GM12874 (cell line): Measurements from ENCODE around the gene AP1S2.

ENCODE experiments used
- TF ChIP-seq, protein P1 (sequence below): IDR thresholded peaks from 2 replicates; pipeline ENCODE4 v1.5.1; 2011; ENCODE audit warnings: low read depth, mild to moderate bottlenecking, control low read depth, low read length, moderate library complexity; ENCODE audit not compliant: insufficient read depth

AP1S2 gene

DNA sequence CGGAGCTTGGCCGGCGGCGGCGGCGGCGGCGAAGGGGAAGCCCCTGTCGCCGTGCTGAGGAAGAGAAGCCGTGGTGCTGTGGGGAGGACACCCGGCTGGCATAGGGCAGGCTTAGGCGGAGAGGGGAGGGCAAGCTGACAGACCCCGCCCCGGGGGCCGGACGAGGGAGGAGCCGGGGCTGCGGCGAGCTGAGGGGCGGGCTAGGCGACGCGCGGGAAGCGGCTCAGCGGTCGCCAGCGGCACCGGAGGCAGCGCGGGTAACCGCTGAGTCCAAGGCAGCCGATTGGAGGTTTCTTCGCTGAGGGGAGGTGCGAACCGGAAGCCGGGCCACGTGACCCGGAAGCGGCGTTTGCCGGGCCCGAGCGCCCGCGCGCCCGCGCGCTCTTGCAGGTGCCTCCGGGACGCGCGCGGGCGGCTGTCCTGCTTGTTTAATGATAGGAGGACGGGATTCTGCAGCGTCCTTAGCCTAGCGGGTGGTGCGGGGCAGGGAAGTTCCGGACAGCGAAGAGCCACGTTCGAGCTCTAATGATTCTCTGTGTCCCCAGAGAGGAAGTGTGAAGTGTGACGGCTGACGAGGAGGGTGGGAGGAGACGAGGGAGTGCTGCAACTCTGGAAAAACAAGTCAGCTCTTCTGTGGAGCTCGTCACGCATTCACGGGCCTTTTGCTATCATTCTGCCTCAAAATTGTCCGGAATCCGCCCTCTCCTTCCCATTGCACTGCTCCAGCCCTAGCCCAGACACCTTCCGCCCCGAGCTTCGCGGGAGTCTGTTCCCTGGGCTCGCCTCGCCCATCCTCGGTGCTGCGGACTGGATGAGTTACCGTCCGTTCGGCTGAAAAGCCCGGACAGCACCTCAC lies at the start of gene AP1S2:
AP1S2 (minus strand) TSS at position 102 of the 856 bp plus-strand sequence. CDS start 2,289 bp downstream, outside the sequence.
- TF ChIP-seq, protein P1, sequence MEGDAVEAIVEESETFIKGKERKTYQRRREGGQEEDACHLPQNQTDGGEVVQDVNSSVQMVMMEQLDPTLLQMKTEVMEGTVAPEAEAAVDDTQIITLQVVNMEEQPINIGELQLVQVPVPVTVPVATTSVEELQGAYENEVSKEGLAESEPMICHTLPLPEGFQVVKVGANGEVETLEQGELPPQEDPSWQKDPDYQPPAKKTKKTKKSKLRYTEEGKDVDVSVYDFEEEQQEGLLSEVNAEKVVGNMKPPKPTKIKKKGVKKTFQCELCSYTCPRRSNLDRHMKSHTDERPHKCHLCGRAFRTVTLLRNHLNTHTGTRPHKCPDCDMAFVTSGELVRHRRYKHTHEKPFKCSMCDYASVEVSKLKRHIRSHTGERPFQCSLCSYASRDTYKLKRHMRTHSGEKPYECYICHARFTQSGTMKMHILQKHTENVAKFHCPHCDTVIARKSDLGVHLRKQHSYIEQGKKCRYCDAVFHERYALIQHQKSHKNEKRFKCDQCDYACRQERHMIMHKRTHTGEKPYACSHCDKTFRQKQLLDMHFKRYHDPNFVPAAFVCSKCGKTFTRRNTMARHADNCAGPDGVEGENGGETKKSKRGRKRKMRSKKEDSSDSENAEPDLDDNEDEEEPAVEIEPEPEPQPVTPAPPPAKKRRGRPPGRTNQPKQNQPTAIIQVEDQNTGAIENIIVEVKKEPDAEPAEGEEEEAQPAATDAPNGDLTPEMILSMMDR, result no peak

DNA sequence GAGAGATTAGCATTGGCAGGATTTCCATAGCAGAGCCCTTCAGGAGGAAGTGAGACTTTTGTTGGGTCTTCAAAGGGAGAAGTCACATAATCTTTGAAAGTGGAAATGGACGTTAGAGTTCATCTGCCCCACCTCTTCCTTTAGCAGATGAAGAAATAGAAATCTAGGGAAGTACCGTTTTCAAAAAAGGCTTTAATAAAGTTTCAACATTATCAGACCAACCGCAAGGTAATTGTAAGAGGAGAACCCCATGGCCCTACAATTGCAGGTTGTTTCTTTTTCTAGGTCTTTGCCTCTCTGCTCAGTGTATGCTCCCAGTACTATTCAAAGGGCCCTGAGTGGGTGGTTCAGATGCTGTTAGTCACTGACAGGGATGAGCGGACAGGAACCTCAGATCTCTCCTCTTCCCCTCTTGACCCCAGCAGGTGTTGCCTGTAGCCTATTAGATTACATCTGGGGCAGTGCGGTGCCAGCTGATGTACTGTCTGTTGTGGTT lies 48.6 kb upstream of the AP1S2 start:
- TF ChIP-seq, protein P1, result no peak

DNA sequence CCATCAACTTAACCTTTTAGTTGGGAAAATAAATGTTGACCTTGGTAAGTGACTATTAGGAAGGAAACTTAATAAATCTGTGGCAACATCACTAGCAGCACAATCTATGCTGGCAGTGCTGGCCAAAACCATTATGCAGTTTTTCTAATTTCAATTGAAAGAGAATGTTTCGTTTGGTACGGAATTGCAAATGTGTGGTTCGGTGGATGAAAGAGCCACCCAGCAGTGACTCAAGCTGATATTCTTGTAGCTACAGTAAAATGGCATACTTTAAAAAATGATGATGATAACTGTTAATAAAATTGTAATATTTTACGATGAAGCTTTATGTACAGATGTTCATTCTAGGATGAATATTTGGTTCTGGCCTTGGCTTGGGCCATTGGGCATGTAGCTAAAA lies 40.7 kb upstream of the AP1S2 start:
- TF ChIP-seq, protein P1, result no peak

DNA sequence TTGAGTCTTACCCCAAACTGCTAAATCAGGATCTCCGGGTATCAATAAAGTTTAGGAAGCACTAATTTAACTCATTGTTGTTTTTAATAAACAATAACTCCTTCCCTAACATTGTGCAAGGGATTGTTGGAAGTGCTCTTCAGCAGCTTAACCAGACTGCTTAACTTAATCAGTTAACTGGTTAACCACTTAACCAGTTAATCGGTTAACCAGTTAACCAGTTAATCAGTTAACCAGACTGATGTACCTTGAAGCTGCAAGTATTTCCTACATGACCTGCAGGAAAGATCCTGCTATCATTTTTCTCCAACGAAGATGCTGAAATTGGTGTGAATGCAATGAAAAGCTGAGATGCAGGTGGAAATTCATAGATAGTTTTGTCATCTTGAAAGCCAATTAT lies 40.1 kb upstream of the AP1S2 start:
- TF ChIP-seq, protein P1, result no peak

DNA sequence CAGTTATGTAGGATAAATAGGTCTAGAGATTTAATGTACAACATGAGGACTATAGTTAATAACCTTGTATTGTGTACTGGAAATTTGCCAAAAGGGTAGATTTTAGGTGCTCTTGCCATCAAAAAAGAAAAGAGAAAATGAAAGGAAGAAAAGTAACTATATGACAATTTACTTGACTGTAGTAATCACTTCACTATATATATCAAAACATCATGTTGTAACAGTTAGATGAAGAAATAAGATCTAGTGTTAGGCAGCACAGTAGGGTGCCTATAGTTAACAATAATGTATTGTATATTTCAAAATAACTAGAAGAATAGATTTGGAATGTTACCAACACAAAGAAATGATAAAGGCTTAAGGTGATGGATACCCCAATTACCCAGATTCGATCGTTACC lies 35.9 kb upstream of the AP1S2 start:
- TF ChIP-seq, protein P1, result no peak

DNA sequence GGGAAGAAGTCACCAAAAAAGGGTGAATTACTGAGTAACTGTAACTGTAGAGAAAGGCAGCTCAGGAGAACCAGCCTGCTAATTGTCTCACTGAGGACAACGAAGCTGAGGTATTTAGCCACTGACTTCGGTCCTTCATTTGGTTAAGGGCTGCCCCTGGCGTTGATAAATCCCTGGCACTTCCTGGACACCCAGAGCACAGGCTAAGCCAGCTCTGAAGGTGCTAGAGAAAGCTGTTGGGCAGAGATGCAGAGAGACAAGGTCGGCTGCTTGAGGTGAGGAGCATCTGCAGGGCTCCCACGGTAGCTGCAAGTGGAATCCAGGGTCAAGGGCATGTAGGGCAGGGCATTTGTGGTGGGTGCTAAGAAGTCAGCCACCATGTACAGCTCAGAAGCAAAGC lies 33.4 kb upstream of the AP1S2 start:
- TF ChIP-seq, protein P1, result no peak

DNA sequence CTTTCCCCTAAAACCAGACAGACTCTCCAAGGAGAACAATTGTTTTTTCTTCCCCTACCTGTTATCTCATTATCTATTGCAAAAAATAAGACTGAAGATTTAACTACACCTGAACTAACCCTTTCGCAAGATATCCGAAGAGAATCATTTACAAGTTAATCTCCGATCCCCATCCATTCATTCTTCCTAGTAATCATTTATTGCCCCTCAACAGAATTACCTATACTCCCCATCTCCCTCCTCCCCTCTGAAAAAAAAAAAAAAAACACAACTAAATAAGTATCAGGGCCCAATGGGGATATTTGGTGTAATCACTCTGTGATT lies 28.9 kb upstream of the AP1S2 start:
- TF ChIP-seq, protein P1, result no peak
